Naive B cell (primary cell): ENCODE data around the gene SH3BGRL3. TPM values are rescaled to one million over a fixed set of nuclear protein-coding genes. Genes with fewer than 3 reads are reported as not detected.

Experiments used
- ATAC-seq, 2 donors: fragments of 150-1000 bp; cut with Tn5 transposase; 2 replicates each; pipeline ENCODE4 v1.10.0; 2021; ENCODE audit warnings: low read depth in 2 of 2, mild to moderate bottlenecking in 2 of 2, moderate library complexity in 2 of 2
- DNase-seq: peaks from one replicate; pipeline ENCODE4 v3.0.0; 2022
- H3K27ac Mint-ChIP-seq, 6 donors: one replicate each; pipeline ENCODE4 v1.8.0; 2020 to 2022; ENCODE audit warnings: mild to moderate bottlenecking in 6 of 6, mixed read lengths in 6 of 6, moderate library complexity in 5 of 6, inconsistent platforms in 2 of 6
- H3K27me3 Mint-ChIP-seq, 3 donors: one replicate each; pipeline ENCODE4 v1.8.0; 2021 to 2022; ENCODE audit warnings: mixed read lengths in 3 of 3, mild to moderate bottlenecking in 1 of 3
- H3K36me3 Mint-ChIP-seq, 2 donors: one replicate each; pipeline ENCODE4 v1.8.0; 2020 to 2022; ENCODE audit warnings: mixed read lengths in 2 of 2, inconsistent platforms in 1 of 2, mild to moderate bottlenecking in 1 of 2
- H3K4me1 Mint-ChIP-seq, 3 donors: one replicate each; pipeline ENCODE4 v1.8.0; 2020 to 2022; ENCODE audit warnings: mixed read lengths in 3 of 3, inconsistent platforms in 1 of 3, mild to moderate bottlenecking in 1 of 3, moderate library complexity in 1 of 3
- H3K4me3 Mint-ChIP-seq, 8 donors: one replicate each; pipeline ENCODE4 v1.8.0; 2020 to 2022; ENCODE audit warnings: mild to moderate bottlenecking in 8 of 8, mixed read lengths in 8 of 8, moderate library complexity in 8 of 8, inconsistent platforms in 2 of 8
- H3K9me3 Mint-ChIP-seq, 7 donors: one replicate each; pipeline ENCODE4 v1.8.0; 2020 to 2022; ENCODE audit warnings: mixed read lengths in 7 of 7, mild to moderate bottlenecking in 5 of 7, inconsistent platforms in 2 of 7, moderate library complexity in 1 of 7
- polyA plus RNA-seq, 6 donors: library from polyadenylated mRNA; unstranded; fragments of 300-500 nt; fragmentation: Illumina TruSeq; gene quantifications; one replicate each; pipeline ENCODE4 v1.2.3, GENCODE V29; 2021; ENCODE audit warnings: low read depth in 6 of 6

SH3BGRL3 gene
- polyA plus RNA-seq, 6 donors from 2014 or later: 624 to 1,205 (median 832) TPM

- peaks cover 15 to 26% of the 10 kb centered on the region in 2 donors for H3K36me3 Mint-ChIP-seq
- peak; percentile 38 to 48 for ATAC-seq
- H3K9me3 Mint-ChIP-seq: peaks cover 4 to 15% (median 9%) of the 10 kb centered on the region in 7 donors
- no peak for DNase-seq
- peak overlapping the region in 1 of 6 donors; percentile 33 for H3K27ac Mint-ChIP-seq
- H3K4me3 Mint-ChIP-seq: no peak overlapping the region
- no peaks in the 10 kb centered on the region for H3K27me3 Mint-ChIP-seq
- H3K4me1 Mint-ChIP-seq: peaks cover 0 to 11% (median 4%) of the 10 kb centered on the region in 3 donors
These were observed 14.5 kb upstream of the SH3BGRL3 start for GRCh38 chr1:26265405-26265804.

DNA sequence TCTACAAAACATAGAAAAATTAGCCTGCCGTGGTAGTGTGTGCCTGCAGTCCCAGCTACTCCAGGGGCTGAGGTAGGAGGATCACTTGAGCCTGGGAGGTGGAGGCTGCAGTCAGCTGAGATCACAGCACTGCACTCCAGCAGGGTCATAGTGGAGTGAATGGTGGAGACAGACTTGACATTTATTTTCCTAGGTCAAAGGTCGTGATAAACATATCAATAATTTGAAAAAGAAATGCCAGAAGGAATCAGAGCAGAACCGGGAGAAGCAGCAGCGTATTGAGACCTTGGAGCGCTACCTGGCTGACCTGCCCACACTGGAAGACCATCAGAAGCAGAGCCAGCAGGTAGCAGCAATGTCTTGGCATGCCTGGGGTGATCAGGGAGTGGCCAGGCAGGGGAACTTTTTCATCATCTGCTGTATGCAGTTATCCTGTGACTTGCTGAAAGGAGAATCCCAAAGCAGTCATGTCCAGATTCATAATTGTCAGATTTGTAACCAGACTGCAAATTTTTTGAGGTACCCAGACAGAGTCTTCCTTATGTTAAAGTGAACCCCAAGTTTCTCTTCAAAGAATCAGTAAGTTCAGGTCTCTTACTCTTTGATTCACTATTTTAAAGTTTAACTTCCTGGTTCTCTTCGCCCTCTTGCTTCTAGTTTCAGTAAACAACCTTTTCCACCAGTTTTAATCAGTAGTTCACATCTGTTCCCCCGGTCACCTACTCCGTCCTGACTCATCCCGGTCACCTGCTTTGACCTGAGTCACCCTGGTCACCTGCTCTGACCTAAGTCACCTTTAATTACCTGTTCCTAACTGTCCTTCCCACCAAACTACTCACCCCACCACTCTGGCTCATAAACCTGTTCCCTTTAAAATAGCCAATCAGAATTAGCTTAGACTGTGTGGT lies 11.3 kb upstream of the SH3BGRL3 start:
- Mint-ChIP-seq H3K4me3 (peak overlapping the region in 1 of 8 donors; percentile 33), H3K27ac (no peak overlapping the region), H3K4me1 (peaks cover 0 to 11% (median 4%) of the 10 kb centered on the region in 3 donors), H3K36me3 (peaks cover 20 to 30% of the 10 kb centered on the region in 2 donors), H3K9me3 (peaks cover 4 to 15% (median 9%) of the 10 kb centered on the region in 7 donors), H3K27me3 (no peaks in the 10 kb centered on the region)
- ATAC-seq (no peak), DNase-seq (no peak)

- Mint-ChIP-seq H3K4me1 (peaks cover under 1 to 11% (median 4%) of the 10 kb centered on the region in 3 donors), H3K36me3 (peaks cover 20 to 30% of the 10 kb centered on the region in 2 donors), H3K4me3 (no peak overlapping the region), H3K27me3 (no peaks in the 10 kb centered on the region), H3K27ac (no peak overlapping the region), H3K9me3 (peaks cover 4 to 15% (median 9%) of the 10 kb centered on the region in 7 donors)
- DNase-seq (no peak), ATAC-seq (no peak)
These were observed 10.7 kb upstream of the SH3BGRL3 start for GRCh38 chr1:26269198-26269550.

DNA sequence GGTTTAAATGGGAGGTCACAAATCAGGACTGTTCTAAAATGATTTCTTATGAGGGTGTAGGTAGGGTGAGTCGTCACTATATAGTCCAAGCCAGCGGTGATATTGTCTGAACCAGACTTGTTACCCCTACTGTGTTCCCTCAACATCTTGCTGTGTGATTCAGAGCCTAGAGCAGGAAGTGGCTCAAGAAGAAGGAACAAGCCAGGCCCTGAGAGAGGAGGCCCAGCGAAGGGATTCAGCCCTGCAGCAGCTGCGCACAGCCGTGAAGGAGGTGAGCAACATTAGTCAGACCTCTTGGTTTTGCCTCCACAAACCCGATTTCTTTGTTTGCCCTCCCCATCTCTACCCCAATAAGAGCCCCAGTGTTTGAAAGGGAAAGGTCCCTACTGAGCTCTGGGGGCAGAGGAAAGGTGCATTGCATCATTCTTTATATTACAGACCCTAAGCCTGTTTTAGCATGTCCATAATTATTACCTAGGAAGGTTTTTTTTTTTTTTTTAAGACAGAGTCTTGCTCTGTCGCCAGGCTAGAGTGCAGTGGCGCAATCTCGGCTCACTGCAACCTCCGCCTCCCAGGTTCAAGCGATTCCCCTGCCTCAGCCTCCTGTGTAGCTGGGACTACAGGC lies 5.0 kb upstream of the SH3BGRL3 start:
- H3K36me3 Mint-ChIP-seq: peaks cover 10 to 13% of the 10 kb centered on the region in 2 donors
- H3K4me1 Mint-ChIP-seq: peaks cover 29 to 38% (median 31%) of the 10 kb centered on the region in 3 donors
- H3K27ac Mint-ChIP-seq: peak overlapping the region in 1 of 6 donors; percentile 21
- H3K9me3 Mint-ChIP-seq: no peaks in the 10 kb centered on the region
- DNase-seq (no peak), ATAC-seq (no peak)
- H3K27me3 Mint-ChIP-seq: no peaks in the 10 kb centered on the region
- peak overlapping the region in 1 of 8 donors; percentile 29 for H3K4me3 Mint-ChIP-seq

DNA sequence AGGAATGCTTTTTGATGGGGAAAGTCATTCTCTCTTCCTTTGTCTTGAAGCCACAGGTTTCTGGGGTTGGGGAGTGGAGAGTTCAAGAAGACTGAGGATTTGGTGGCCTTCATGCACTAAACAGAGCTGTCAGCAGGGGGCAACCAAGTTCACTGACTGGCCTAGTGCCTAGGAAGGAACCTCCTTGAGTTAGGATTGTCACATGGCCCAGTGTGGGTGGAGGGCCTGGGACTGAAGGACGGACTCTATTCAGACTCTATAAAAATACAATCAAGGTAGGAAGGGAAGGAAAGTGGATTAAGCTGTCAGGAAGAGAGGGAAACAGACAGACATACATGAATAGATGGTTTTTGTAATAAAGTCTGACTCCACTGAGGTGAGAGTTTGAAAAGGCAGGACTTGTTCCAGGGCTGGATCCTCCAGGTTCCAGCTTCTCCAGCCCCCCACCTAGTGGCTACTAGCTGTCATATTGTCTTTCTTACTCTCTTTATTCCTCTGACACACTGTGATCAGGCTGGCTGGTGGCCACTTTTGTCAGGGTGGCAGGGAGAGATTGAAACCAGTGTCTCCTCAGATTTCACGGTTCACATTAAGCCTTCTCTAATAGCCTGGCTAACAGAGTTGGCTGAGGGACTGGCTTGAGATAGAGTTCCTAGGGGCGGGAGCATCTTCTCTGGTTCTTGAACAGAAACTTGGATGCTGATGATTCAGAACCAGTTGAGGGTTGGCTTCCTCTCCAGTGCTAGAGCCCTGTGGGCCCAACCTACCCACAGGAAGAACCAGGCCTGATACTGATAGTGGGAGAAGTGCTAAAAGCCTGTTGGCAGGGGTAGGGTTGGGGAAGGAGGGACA lies 4.1 kb upstream of the SH3BGRL3 start:
- Mint-ChIP-seq H3K9me3 (no peaks in the 10 kb centered on the region), H3K36me3 (peaks cover 10 to 14% of the 10 kb centered on the region in 2 donors)

GRCh38 chr1:26276432-26276838 lies 3.5 kb upstream of the SH3BGRL3 start:
- ATAC-seq: no peak
- Mint-ChIP-seq H3K4me1 (peaks cover 42 to 50% (median 43%) of the 10 kb centered on the region in 3 donors), H3K9me3 (no peaks in the 10 kb centered on the region), H3K27ac (peak overlapping the region in 4 of 6 donors; percentile 28 to 81 (median 76)), H3K4me3 (peak overlapping the region in 1 of 8 donors; percentile 53), H3K36me3 (peaks cover 10 to 21% of the 10 kb centered on the region in 2 donors), H3K27me3 (no peaks in the 10 kb centered on the region)
- no peak for DNase-seq

More for the DNA sequence above, 4.1 kb upstream of the SH3BGRL3 start:
- DNase-seq (peak; percentile 75), ATAC-seq (peak; percentile 53 to 57)
- peaks cover 36 to 44% (median 37%) of the 10 kb centered on the region in 3 donors for H3K4me1 Mint-ChIP-seq
- H3K4me3 Mint-ChIP-seq: peak overlapping the region; percentile 6 to 87 (median 70)
- H3K27me3 Mint-ChIP-seq: no peaks in the 10 kb centered on the region
- H3K27ac Mint-ChIP-seq: peak overlapping the region; percentile 9 to 90 (median 61)

- H3K27me3 Mint-ChIP-seq: no peaks in the 10 kb centered on the region
- peaks cover 46 to 57% (median 49%) of the 10 kb centered on the region in 3 donors for H3K4me1 Mint-ChIP-seq
- no peak for ATAC-seq
- peaks cover 6 to 16% of the 10 kb centered on the region in 2 donors for H3K36me3 Mint-ChIP-seq
- H3K27ac Mint-ChIP-seq: peak overlapping the region in 3 of 6 donors; percentile 33 to 72 (median 52)
- H3K9me3 Mint-ChIP-seq: no peaks in the 10 kb centered on the region
- no peak for DNase-seq
- H3K4me3 Mint-ChIP-seq: peak overlapping the region in 2 of 8 donors; percentile 63 to 74
These were observed 2.6 kb upstream of the SH3BGRL3 start for GRCh38 chr1:26277261-26277661.

DNA sequence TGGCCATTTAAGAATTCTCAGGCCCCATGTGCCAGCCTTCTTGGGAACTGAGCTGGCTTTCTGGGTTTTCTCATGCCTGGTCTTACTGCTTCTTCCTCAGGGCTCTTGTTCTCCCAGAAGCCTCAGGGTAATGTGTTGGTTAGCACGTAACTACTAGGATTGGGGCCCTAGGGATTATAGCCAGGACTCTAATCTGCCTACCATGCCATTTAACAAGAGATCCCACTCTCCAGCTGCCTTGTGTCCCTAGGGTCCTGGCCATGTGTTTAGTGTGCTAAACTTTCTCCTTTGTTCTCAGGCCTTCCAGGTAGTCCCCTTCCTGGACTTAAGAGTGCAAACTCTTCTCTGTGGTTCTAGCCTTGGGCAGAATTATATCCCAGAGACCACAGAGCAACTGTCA lies 2.2 kb upstream of the SH3BGRL3 start:
- no peaks in the 10 kb centered on the region for H3K9me3 Mint-ChIP-seq
- no peak for ATAC-seq
- no peaks in the 10 kb centered on the region for H3K27me3 Mint-ChIP-seq
- peak overlapping the region in 3 of 6 donors; percentile 52 to 93 (median 80) for H3K27ac Mint-ChIP-seq
- DNase-seq: no peak
- H3K36me3 Mint-ChIP-seq: peaks cover 5 to 12% of the 10 kb centered on the region in 2 donors
- H3K4me1 Mint-ChIP-seq: peaks cover 47 to 60% (median 53%) of the 10 kb centered on the region in 3 donors
- no peak overlapping the region for H3K4me3 Mint-ChIP-seq

GRCh38 chr1:26278303-26278702 lies 1.6 kb upstream of the SH3BGRL3 start:
- Mint-ChIP-seq H3K9me3 (no peaks in the 10 kb centered on the region), H3K4me1 (peaks cover 53 to 66% (median 59%) of the 10 kb centered on the region in 3 donors), H3K36me3 (peaks cover 5 to 8% of the 10 kb centered on the region in 2 donors), H3K27ac (peak overlapping the region in 2 of 6 donors; percentile 93 to 97), H3K27me3 (no peaks in the 10 kb centered on the region), H3K4me3 (peak overlapping the region in 5 of 8 donors; percentile 89 to 93 (median 91))
- ATAC-seq: no peak
- no peak for DNase-seq

DNA sequence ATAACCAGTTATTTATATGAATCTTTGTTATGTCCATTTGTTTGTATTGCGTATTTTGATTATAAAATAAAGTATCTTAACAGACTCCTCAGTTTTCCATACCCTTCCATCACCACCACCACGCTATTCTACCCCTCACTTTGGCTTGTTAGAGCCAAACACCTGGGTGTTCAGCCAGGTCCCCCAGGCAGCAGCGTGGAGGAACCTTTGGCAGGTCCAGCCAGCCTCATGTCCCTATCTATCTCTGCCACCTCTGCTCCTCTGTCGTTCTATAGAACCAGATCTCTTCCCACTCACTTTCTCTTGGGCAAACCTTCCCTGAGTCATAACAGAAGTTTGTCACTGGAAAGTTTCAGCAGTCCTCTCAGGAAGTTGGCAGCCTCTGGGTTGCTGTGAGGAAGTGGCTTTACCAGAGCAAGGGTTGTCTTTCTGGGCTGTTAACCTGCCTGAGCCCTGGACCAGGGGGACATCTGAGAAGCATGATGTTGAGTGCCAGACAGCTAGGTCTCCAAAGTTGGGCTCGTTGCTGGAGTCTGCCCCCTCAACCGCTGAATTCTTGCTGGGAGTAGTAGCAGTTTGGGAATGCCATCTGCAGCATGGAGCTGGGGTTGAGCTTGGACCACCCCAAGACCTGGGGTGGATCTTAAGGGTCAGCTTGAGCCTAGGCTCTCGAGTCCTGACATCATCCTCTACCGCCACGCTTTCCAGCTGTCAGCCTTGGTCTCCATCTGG lies 996 bp upstream of the SH3BGRL3 start:
- H3K4me3 Mint-ChIP-seq: peak overlapping the region; percentile 79 to 93 (median 90)
- peak overlapping the region in 5 of 6 donors; percentile 88 to 97 (median 92) for H3K27ac Mint-ChIP-seq
- no peaks in the 10 kb centered on the region for H3K27me3 Mint-ChIP-seq
- DNase-seq (no peak), ATAC-seq (no peak)
- peaks cover 5 to 8% of the 10 kb centered on the region in 2 donors for H3K36me3 Mint-ChIP-seq
- H3K4me1 Mint-ChIP-seq: peaks cover 57 to 70% (median 65%) of the 10 kb centered on the region in 3 donors
- H3K9me3 Mint-ChIP-seq: no peaks in the 10 kb centered on the region

DNA sequence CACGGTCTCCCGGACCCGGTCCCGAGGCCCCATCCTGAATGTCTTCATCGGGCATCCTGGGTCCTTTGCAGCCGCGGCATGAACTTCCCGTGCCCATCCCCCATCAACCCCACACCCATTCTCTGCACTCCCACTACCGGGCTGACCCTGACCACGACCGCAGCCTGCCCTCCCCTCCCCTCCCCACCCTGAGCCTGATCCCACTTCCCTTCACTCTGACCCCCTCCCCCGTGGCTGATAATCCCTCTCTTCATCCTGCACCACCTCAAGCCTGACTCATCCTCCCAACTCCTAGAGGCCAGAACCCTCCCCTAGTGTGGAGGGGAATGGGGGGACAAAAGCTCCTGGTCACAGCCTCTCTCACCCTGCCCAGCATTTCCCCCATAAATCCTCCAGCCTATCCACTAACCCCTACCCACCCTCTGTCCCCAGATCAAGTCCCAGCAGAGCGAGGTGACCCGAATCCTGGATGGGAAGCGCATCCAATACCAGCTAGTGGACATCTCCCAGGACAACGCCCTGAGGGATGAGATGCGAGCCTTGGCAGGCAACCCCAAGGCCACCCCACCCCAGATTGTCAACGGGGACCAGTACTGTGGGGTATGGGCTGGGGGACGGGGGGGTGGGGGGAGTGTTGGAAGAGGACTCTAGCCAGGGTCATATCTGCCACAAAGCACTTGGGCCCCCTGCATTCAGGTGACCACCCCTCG lies 602 bp downstream of the SH3BGRL3 start:
- DNase-seq: no peak
- ATAC-seq: no peak
- Mint-ChIP-seq H3K27me3 (no peaks in the 10 kb centered on the region), H3K4me1 (peaks cover 62 to 81% (median 74%) of the 10 kb centered on the region in 3 donors), H3K9me3 (no peaks in the 10 kb centered on the region), H3K4me3 (peak overlapping the region; percentile 79 to 96 (median 90)), H3K36me3 (peaks cover 5 to 8% of the 10 kb centered on the region in 2 donors), H3K27ac (peak overlapping the region in 5 of 6 donors; percentile 41 to 96 (median 93))
